H1 (cell line): ENCODE results near the gene OTOF. TPM values are rescaled to one million over a fixed set of nuclear protein-coding genes. Genes with fewer than 3 reads are reported as not detected.

Experiments used
- CTCF ChIA-PET: fragments of 300-600 bp; sonication (Branson Sonifier 250); formaldehyde crosslinking; loops from one replicate; lab custom pipeline; 2021; ENCODE audit not compliant: partially characterized antibody; lab: Charles Lee
- POLR2A ChIA-PET: fragments of 300-600 bp; sonication (Branson Sonifier 250); formaldehyde crosslinking; loops from one replicate; lab custom pipeline; 2021; ENCODE audit warnings: inconsistent platforms; ENCODE audit not compliant: partially characterized antibody; lab: Charles Lee
- DNase-seq, 2 experiments: peaks; one replicate each; pipeline versions ENCODE4 v3.0.0 to v3.0.0-alpha.2; 2010 to 2022; ENCODE audit warnings: low spot score in 2 of 2, low read depth in 1 of 2, mixed read lengths in 1 of 2
- FAIRE-seq: peaks from 2 replicates; lab custom pipeline; 2011; peaks lifted over from hg19 to GRCh38; lab: Jason Lieb, UNC
- H2AFZ ChIP-seq: 2 replicates; pipeline ENCODE4 v1.8.1; 2012; ENCODE audit warnings: low read length, inconsistent platforms
- H2AK5ac ChIP-seq: 2 replicates; pipeline ENCODE4 v1.6.1; 2013; ENCODE audit warnings: low read depth, low read length
- H2BK120ac ChIP-seq: replicated peaks from 2 replicates; pipeline ENCODE3; 2013; ENCODE audit warnings: low read depth, low read length, inconsistent platforms
- H2BK12ac ChIP-seq: 2 replicates; pipeline ENCODE4 v1.6.1; 2013; ENCODE audit warnings: low read depth, low read length
- H2BK15ac ChIP-seq: 2 replicates; pipeline ENCODE4 v1.6.1; 2013; ENCODE audit warnings: low read length
- H2BK20ac ChIP-seq: 2 replicates; pipeline ENCODE4 v1.6.1; 2013; ENCODE audit warnings: low read length
- H2BK5ac ChIP-seq: 2 replicates; pipeline ENCODE4 v1.6.1; 2013; ENCODE audit warnings: low read depth, low read length
- H3K14ac ChIP-seq: 2 replicates; pipeline ENCODE4 v1.6.1; 2013; ENCODE audit warnings: inconsistent platforms; ENCODE audit not compliant: insufficient read length
- H3K18ac ChIP-seq: 2 replicates; pipeline ENCODE4 v1.6.1; 2013; ENCODE audit warnings: low read length; ENCODE audit errors: extremely low read depth
- H3K23ac ChIP-seq: 2 replicates; pipeline ENCODE4 v1.6.1; 2013; ENCODE audit warnings: inconsistent platforms; ENCODE audit not compliant: insufficient read length
- H3K23me2 ChIP-seq: 2 replicates; pipeline ENCODE4 v1.6.1; 2013; ENCODE audit warnings: low read depth, low read length
- H3K27ac ChIP-seq: 2 replicates; pipeline ENCODE4 v1.6.1; 2011; ENCODE audit warnings: low read depth, low read length, inconsistent platforms
- H3K27me3 ChIP-seq, 4 experiments: replicated peaks in 1 of 4; 1 replicate in 1 of 4; 2 replicates in 3 of 4; pipeline versions ENCODE4 v1.6.1 to v1.8.1; 2011 to 2013; ENCODE audit warnings: low read length in 3 of 4, mild to moderate bottlenecking in 3 of 4, inconsistent platforms in 2 of 4, mixed read lengths in 2 of 4, moderate library complexity in 1 of 4; ENCODE audit not compliant: control insufficient read depth in 3 of 4, insufficient read depth in 3 of 4; ENCODE audit errors: extremely low read depth in 1 of 4
- H3K36me3 ChIP-seq, 4 experiments: 2 replicates each; pipeline versions ENCODE4 v1.6.1 to v1.8.1; 2011 to 2013; ENCODE audit warnings: mild to moderate bottlenecking in 4 of 4, low read length in 3 of 4, moderate library complexity in 2 of 4, control low read depth in 1 of 4, inconsistent platforms in 1 of 4; ENCODE audit not compliant: insufficient read depth in 4 of 4, control insufficient read depth in 2 of 4
- H3K4ac ChIP-seq: replicated peaks from 2 replicates; pipeline ENCODE3; 2013; ENCODE audit warnings: low read length, low read depth, mixed read lengths, inconsistent platforms; ENCODE audit not compliant: insufficient read length
- H3K4me1 ChIP-seq, 4 experiments: replicated peaks in 1 of 4; 1 replicate in 1 of 4; 2 replicates in 3 of 4; pipeline versions ENCODE4 v1.6.1 to v1.8.1; 2011 to 2013; ENCODE audit warnings: low read length in 3 of 4, inconsistent platforms in 2 of 4, mixed read lengths in 1 of 4; ENCODE audit not compliant: insufficient read depth in 4 of 4, control insufficient read depth in 3 of 4
- H3K4me2 ChIP-seq, 2 experiments: 2 replicates each; pipeline versions ENCODE4 v1.6.1 to v1.8.1; 2011 to 2013; ENCODE audit warnings: low read depth in 2 of 2, low read length in 2 of 2, control low read depth in 1 of 2, inconsistent platforms in 1 of 2, mild to moderate bottlenecking in 1 of 2; ENCODE audit not compliant: insufficient read depth in 1 of 2
- H3K4me3 ChIP-seq, 4 experiments: fragments of 200-600, 300-600 bp in 1 of 4; sonication (generic), shearing (Covaris generic), sonication (Bioruptor Twin) in 1 of 4; 2 replicates each; pipeline versions ENCODE4 v1.5.1 to v1.8.1; 2011 to 2016; ENCODE audit warnings: low read length in 4 of 4, low read depth in 3 of 4, control low read depth in 2 of 4, inconsistent platforms in 2 of 4, mild to moderate bottlenecking in 2 of 4, mixed read lengths in 1 of 4, moderate library complexity in 1 of 4; ENCODE audit not compliant: insufficient read depth in 2 of 4; ENCODE audit errors: extremely low read depth in 1 of 4
- H3K56ac ChIP-seq: replicated peaks from 2 replicates; pipeline ENCODE3; 2013; ENCODE audit warnings: low read depth, mild to moderate bottlenecking, mixed read lengths, low read length, inconsistent platforms; ENCODE audit not compliant: insufficient read length
- H3K79me1 ChIP-seq: 2 replicates; pipeline ENCODE4 v1.6.1; 2013; ENCODE audit warnings: low read depth, low read length, control low read depth
- H3K79me2 ChIP-seq, 2 experiments: 2 replicates each; pipeline versions ENCODE4 v1.6.1 to v1.8.1; 2012 to 2013; ENCODE audit warnings: low read length in 2 of 2, mild to moderate bottlenecking in 2 of 2, inconsistent platforms in 1 of 2; ENCODE audit not compliant: insufficient read depth in 2 of 2, control insufficient read depth in 1 of 2
- H3K9ac ChIP-seq, 4 experiments: replicated peaks in 1 of 4; 1 replicate in 1 of 4; 2 replicates in 3 of 4; pipeline versions ENCODE4 v1.6.1 to v1.8.1; 2011 to 2013; ENCODE audit warnings: low read depth in 3 of 4, low read length in 3 of 4, control low read depth in 2 of 4, mild to moderate bottlenecking in 2 of 4, moderate library complexity in 2 of 4, inconsistent platforms in 1 of 4; ENCODE audit errors: extremely low read depth in 1 of 4
- H3K9me3 ChIP-seq, 2 experiments: 2 replicates each; pipeline versions ENCODE4 v1.6.1 to v1.8.1; 2012 to 2013; ENCODE audit warnings: mild to moderate bottlenecking in 2 of 2, moderate library complexity in 2 of 2, control low read depth in 1 of 2, inconsistent platforms in 1 of 2, low read depth in 1 of 2, low read length in 1 of 2, mixed read lengths in 1 of 2; ENCODE audit not compliant: insufficient read depth in 2 of 2
- H4K20me1 ChIP-seq, 2 experiments: replicated peaks in 1 of 2; 2 replicates each; pipeline versions ENCODE3 to v1.8.1; 2011 to 2013; ENCODE audit warnings: inconsistent platforms in 2 of 2, low read length in 2 of 2, mild to moderate bottlenecking in 1 of 2; ENCODE audit not compliant: insufficient read depth in 2 of 2, control insufficient read depth in 1 of 2
- H4K5ac ChIP-seq: 2 replicates; pipeline ENCODE4 v1.6.1; 2013; ENCODE audit warnings: low read length, low read depth, mixed read lengths, inconsistent platforms; ENCODE audit not compliant: insufficient read length
- H4K8ac ChIP-seq: 2 replicates; pipeline ENCODE4 v1.8.0; 2013; ENCODE audit warnings: mild to moderate bottlenecking, moderate library complexity, low read length, inconsistent platforms; ENCODE audit not compliant: insufficient read depth; ENCODE audit errors: extremely low read depth
- H4K91ac ChIP-seq: replicated peaks from 2 replicates; pipeline ENCODE3; 2013; ENCODE audit warnings: low read length, mixed read lengths, inconsistent platforms; ENCODE audit not compliant: insufficient read length
- BCL11A ChIP-seq, 2 experiments: IDR thresholded peaks; one replicate each; pipeline ENCODE4 v1.6.1; 2011; ENCODE audit warnings: low read depth in 2 of 2, low read length in 2 of 2, mild to moderate bottlenecking in 2 of 2
- CHD1 ChIP-seq: IDR thresholded peaks from 2 replicates; pipeline ENCODE4 v1.6.1; 2012; ENCODE audit warnings: low read depth, low read length, improper control_type of control experiment
- GABPA ChIP-seq: IDR thresholded peaks from 2 replicates; pipeline ENCODE4 v1.6.1; 2011; ENCODE audit warnings: mild to moderate bottlenecking, low read length, moderate library complexity, borderline replicate concordance; ENCODE audit not compliant: insufficient read depth
- NRF1 ChIP-seq: IDR thresholded peaks from 2 replicates; pipeline ENCODE4 v1.6.1; 2011; ENCODE audit warnings: mild to moderate bottlenecking, low read depth, low read length, improper control_type of control experiment
- PHF8 ChIP-seq: fragments of 200-600 bp; sonication (generic); conservative IDR thresholded peaks from 2 replicates; pipeline ENCODE4 v1.7.1; 2012; ENCODE audit warnings: low read depth, mild to moderate bottlenecking, inconsistent platforms, low read length, moderate library complexity
- SAP30 ChIP-seq: fragments of 300-600 bp; sonication (generic); IDR thresholded peaks from 2 replicates; pipeline ENCODE4 v1.7.1; 2012; ENCODE audit warnings: low read length, moderate library complexity, mild to moderate bottlenecking, inconsistent platforms; ENCODE audit not compliant: insufficient read depth, insufficient replicate concordance
- TCF12 ChIP-seq: IDR thresholded peaks from 2 replicates; pipeline ENCODE4 v1.6.1; 2011; ENCODE audit warnings: low read depth, mild to moderate bottlenecking, low read length
- TEAD4 ChIP-seq: IDR thresholded peaks from 2 replicates; pipeline ENCODE4 v1.6.1; 2012; ENCODE audit warnings: low read depth, low read length, inconsistent platforms, mixed read lengths
- USF2 ChIP-seq: IDR thresholded peaks from 2 replicates; pipeline ENCODE4 v1.6.1; 2011; ENCODE audit warnings: low read length, improper control_type of control experiment
- ZNF274 ChIP-seq: IDR thresholded peaks from 2 replicates; pipeline ENCODE4 v1.7.0; 2012; ENCODE audit warnings: low read length, borderline replicate concordance; ENCODE audit errors: extremely low read depth
- WGBS, 2 experiments: shearing (Covaris generic) in 1 of 2; methylation state at CpG; one replicate each; pipeline versions ENCODE4 v1.1.6 to v1.1.7; 2013 to 2015; ENCODE audit warnings: low lambda C conversion rate in 2 of 2, mixed read lengths in 2 of 2, inconsistent platforms in 1 of 2, low coverage in 1 of 2, missing lambda C conversion rate in 1 of 2; ENCODE audit not compliant: insufficient replicate concordance in 2 of 2, insufficient coverage in 1 of 2, insufficient read length in 1 of 2; ENCODE audit errors: extremely low coverage in 1 of 2, missing lambda C conversion rate in 1 of 2; 5-methylcytosine and 5-hydroxymethylcytosine counted together
- polyA plus RNA-seq, 7 experiments: library from polyadenylated mRNA; depleted of rRNA in 3 of 7; stranded (reverse) in 5 of 7; unstranded in 2 of 7; fragments of >200 nt in 5 of 7; fragments of 200-250 nt in 2 of 7; gene quantifications; 1 replicate in 5 of 7; 2 replicates in 1 of 7; 4 replicates in 1 of 7; pipeline versions ENCODE4 v1.2.1 to v1.2.3, GENCODE V29; 2011 to 2013; ENCODE audit warnings: missing spikeins in 2 of 7, mixed read lengths in 2 of 7
- total RNA-seq: library from RNA; stranded (reverse); fragmentation: NEBNext Ultra II Directional; extraction: Animal tissue kit (Norgen Biotek cat#: 25700); gene quantifications from 2 replicates; pipeline ENCODE4 v1.2.1, GENCODE V29; 2021

The OTOF gene
- total and polyA plus RNA-seq, 2 of the 8 experiments (the other 6 are each of a cell fraction or from before 2014, with no cell fraction given) = 0.06 TPM; not detected in 1

GRCh38 chr2:26432859-26433258, 45.1 kb downstream of the OTOF start:
- Histone ChIP-seq H2BK120ac (no peak overlapping the region), H4K8ac (no peak overlapping the region), H3K23ac (no peak overlapping the region), H2BK12ac (no peak overlapping the region), H3K79me1 (no peaks in the 10 kb centered on the region), H3K18ac (no peak overlapping the region), H2BK15ac (no peak overlapping the region), H2AK5ac (no peak overlapping the region), H3K9ac (no peak overlapping the region), H4K20me1 (no peaks in the 10 kb centered on the region), H3K56ac (no peak overlapping the region), H3K79me2 (no peaks in the 10 kb centered on the region), H3K23me2 (no peaks in the 10 kb centered on the region), H2BK5ac (no peak overlapping the region), H3K4me1 (no peaks in the 10 kb centered on the region), H3K27ac (no peak overlapping the region), H3K27me3 (no peaks in the 10 kb centered on the region; a peak in 1 of 7 replicates), H3K4me3 (no peak overlapping the region), H2AFZ (no peak overlapping the region), H4K91ac (no peak overlapping the region), H3K4ac (no peak overlapping the region), H3K9me3 (no peaks in the 10 kb centered on the region), H4K5ac (no peak overlapping the region), H3K14ac (no peak overlapping the region), H3K36me3 (no peaks in the 10 kb centered on the region), H3K4me2 (no peak overlapping the region), H2BK20ac (no peak overlapping the region)
- ChIA-PET POLR2A (interaction anchor here (1.5 to 1.6 kb wide), 2 partner anchors 16 to 18 kb away, joined by 3 read pairs; no protein-coding TSS in a partner anchor), CTCF (interaction anchor here (0.7 to 2.3 kb wide), 8 partner anchors 10 to 454 kb away, joined by 3 to 7 read pairs (median 4); no protein-coding TSS in a partner anchor)
- FAIRE-seq = no peak
- WGBS, 2 experiments = 67% methylated on average over 2 of the region's 2 CpGs; no CpG with 5 or more reads in 1 of the 2 experiments
- no peak for DNase-seq
- TF ChIP-seq NRF1 (no peak), CHD1 (no peak), GABPA (no peak), SAP30 (no peak), BCL11A (IDR thresholded peaks at IDR 0.05; ENCODE audit: low read depth in 2 of 2, low read length in 2 of 2) (no peak), ZNF274 (no peak), USF2 (no peak), TEAD4 (no peak), PHF8 (no peak), TCF12 (no peak)
